Colon (tissue), 2 donors: ENCODE measurements around the gene C1QTNF5.
"Not testable (repeated sequence)": the region's sequence is repeated elsewhere in the genome, so short reads cannot be mapped to it uniquely, and the experiment has no call there.

Experiments
- FAIRE-seq: peaks from 2 replicates; lab custom pipeline; 2012; peaks lifted over from hg19 to GRCh38; lab: Jason Lieb, UNC
- donor health status: control.
- donor health status: control.

The C1QTNF5 gene

GRCh38 chr11:119340335-119341221, at the start of gene C1QTNF5:
TSS of gene C1QTNF5 (minus strand) at chr11:119340883. CDS start at chr11:119340397, 486 bp downstream.
- FAIRE-seq = no peak

GRCh38 chr11:119389611-119390254, 49.0 kb upstream of the C1QTNF5 start:
- FAIRE-seq = no peak

- FAIRE-seq = no peak
These were observed 47.4 kb upstream of the C1QTNF5 start for GRCh38 chr11:119388103-119388502.

- FAIRE-seq = no peak
These were observed 43.6 kb upstream of the C1QTNF5 start for GRCh38 chr11:119384332-119384731.

- not testable (repeated sequence) for FAIRE-seq
These were observed 41.8 kb upstream of the C1QTNF5 start for GRCh38 chr11:119382513-119382912.

GRCh38 chr11:119382101-119382500, 41.4 kb upstream of the C1QTNF5 start:
- FAIRE-seq = no peak

GRCh38 chr11:119381181-119381988, 40.7 kb upstream of the C1QTNF5 start, which contains the start of gene USP2:
TSS of gene USP2 (minus strand) at chr11:119381690. CDS start at chr11:119373480, 8,210 bp downstream.
- FAIRE-seq = no peak

GRCh38 chr11:119380827-119381180, 40.1 kb upstream of the C1QTNF5 start:
- no peak for FAIRE-seq

- no peak for FAIRE-seq
These were observed 39.6 kb upstream of the C1QTNF5 start for GRCh38 chr11:119380160-119380826.

- no peak for FAIRE-seq
These were observed 38.3 kb upstream of the C1QTNF5 start for GRCh38 chr11:119378851-119379465.

- FAIRE-seq = no peak
These were observed 37.4 kb upstream of the C1QTNF5 start for GRCh38 chr11:119377961-119378667.

GRCh38 chr11:119377112-119377901, 36.6 kb upstream of the C1QTNF5 start:
- FAIRE-seq = no peak

- FAIRE-seq = no peak
These were observed 35.6 kb upstream of the C1QTNF5 start for GRCh38 chr11:119376197-119376847.

- FAIRE-seq = no peak
These were observed 34.9 kb upstream of the C1QTNF5 start for GRCh38 chr11:119375337-119376196.

GRCh38 chr11:119374632-119375336, 34.1 kb upstream of the C1QTNF5 start:
- no peak for FAIRE-seq

- FAIRE-seq = no peak
These were observed 33.4 kb upstream of the C1QTNF5 start for GRCh38 chr11:119373921-119374631.
